Measurements from ENCODE around the gene CEMIP.

The CEMIP gene

GRCh38 chr15:80768158-80768557, 11.0 kb upstream of the CEMIP start:
- TF ChIP-seq EZH2phosphoT487 (IDR thresholded peaks at IDR 0.05; ENCODE audit: low read length) (no peak), CTCF (IDR thresholded peaks at IDR 0.05; ENCODE audit: low read length) (no peak), EZH2 (optimal IDR thresholded peaks at IDR 0.05; ENCODE audit: low read depth, low read length) (no peak)
- no peak overlapping the region for H3K27ac ChIP-seq (ENCODE audit: low read length)

GRCh38 chr15:80769153-80769828, 9.9 kb upstream of the CEMIP start:
- H3K9me2 ChIP-seq (replicated peaks; ENCODE audit: insufficient read depth, low read length) = no peaks in the 10 kb centered on the region
- no peak overlapping the region for H3K9ac ChIP-seq (ENCODE audit: low read length)
- H3K36me3 ChIP-seq (replicated peaks; ENCODE audit: insufficient read depth, low read length) = no peaks in the 10 kb centered on the region
- H2AFZ ChIP-seq (ENCODE audit: low read length) = no peak overlapping the region
- H3K4me2 ChIP-seq (ENCODE audit: low read depth, low read length) = no peak overlapping the region
- no peak overlapping the region for H3K27ac ChIP-seq (ENCODE audit: low read length)
- no peaks in the 10 kb centered on the region for H3K4me1 ChIP-seq (ENCODE audit: low read length)
- H3K27me3 ChIP-seq (replicated peaks; ENCODE audit: insufficient read depth, low read length) = no peaks in the 10 kb centered on the region
- DNase-seq = no peak
- H3K9me3 ChIP-seq (replicated peaks; ENCODE audit: insufficient read depth, low read length) = no peaks in the 10 kb centered on the region
- no peak for TF ChIP-seq EZH2phosphoT487 (IDR thresholded peaks at IDR 0.05; ENCODE audit: low read length)
- TF ChIP-seq EZH2 (optimal IDR thresholded peaks at IDR 0.05; ENCODE audit: low read depth, low read length) = no peak
- TF ChIP-seq CTCF (IDR thresholded peaks at IDR 0.05; ENCODE audit: low read length) = no peak
- no peaks in the 10 kb centered on the region for H4K20me1 ChIP-seq (ENCODE audit: insufficient read depth, low read length)
- no peaks in the 10 kb centered on the region for H3F3A ChIP-seq (ENCODE audit: insufficient read depth, low read length)
- H3K79me2 ChIP-seq (ENCODE audit: low read length) = no peaks in the 10 kb centered on the region
- H3K4me3 ChIP-seq (ENCODE audit: low read length) = no peak overlapping the region

More at GRCh38 chr15:80768158-80768557, 11.0 kb upstream of the CEMIP start:
- Histone ChIP-seq H3K4me2 (ENCODE audit: low read depth, low read length) (no peak overlapping the region), H3K79me2 (ENCODE audit: low read length) (no peaks in the 10 kb centered on the region), H3K36me3 (replicated peaks; ENCODE audit: insufficient read depth, low read length) (no peaks in the 10 kb centered on the region), H3K9ac (ENCODE audit: low read length) (no peak overlapping the region), H3K9me2 (replicated peaks; ENCODE audit: insufficient read depth, low read length) (no peaks in the 10 kb centered on the region), H4K20me1 (ENCODE audit: insufficient read depth, low read length) (no peaks in the 10 kb centered on the region), H3F3A (ENCODE audit: insufficient read depth, low read length) (no peaks in the 10 kb centered on the region), H2AFZ (ENCODE audit: low read length) (no peak overlapping the region), H3K9me3 (replicated peaks; ENCODE audit: insufficient read depth, low read length) (no peaks in the 10 kb centered on the region), H3K4me1 (ENCODE audit: low read length) (no peaks in the 10 kb centered on the region), H3K4me3 (ENCODE audit: low read length) (no peak overlapping the region), H3K27me3 (replicated peaks; ENCODE audit: insufficient read depth, low read length) (no peaks in the 10 kb centered on the region)
- no peak for DNase-seq

- Histone ChIP-seq H3K9ac (ENCODE audit: low read length) (no peak overlapping the region), H3K9me3 (replicated peaks; ENCODE audit: insufficient read depth, low read length) (no peaks in the 10 kb centered on the region), H3K4me2 (ENCODE audit: low read depth, low read length) (no peak overlapping the region), H3F3A (ENCODE audit: insufficient read depth, low read length) (no peaks in the 10 kb centered on the region), H2AFZ (ENCODE audit: low read length) (no peak overlapping the region), H3K79me2 (ENCODE audit: low read length) (no peaks in the 10 kb centered on the region), H4K20me1 (ENCODE audit: insufficient read depth, low read length) (no peaks in the 10 kb centered on the region), H3K4me1 (ENCODE audit: low read length) (no peaks in the 10 kb centered on the region), H3K36me3 (replicated peaks; ENCODE audit: insufficient read depth, low read length) (no peaks in the 10 kb centered on the region), H3K27ac (ENCODE audit: low read length) (no peak overlapping the region), H3K9me2 (replicated peaks; ENCODE audit: insufficient read depth, low read length) (no peaks in the 10 kb centered on the region), H3K27me3 (replicated peaks; ENCODE audit: insufficient read depth, low read length) (no peaks in the 10 kb centered on the region), H3K4me3 (ENCODE audit: low read length) (no peak overlapping the region)
- DNase-seq = no peak
- TF ChIP-seq CTCF (IDR thresholded peaks at IDR 0.05; ENCODE audit: low read length) = no peak
- no peak for TF ChIP-seq EZH2 (optimal IDR thresholded peaks at IDR 0.05; ENCODE audit: low read depth, low read length)
Measured at GRCh38 chr15:80769829-80770705, 9.1 kb upstream of the CEMIP start.

All from MM.1S (cell line).